Mammary epithelial cell (primary cell): ENCODE data around the gene TFDP1.

ENCODE experiments used
- EZH2 ChIP-seq: IDR thresholded peaks from 2 replicates; pipeline ENCODE4 v1.6.1; 2012; ENCODE audit warnings: low read length, inconsistent platforms, borderline replicate concordance
- TF ChIP-seq, protein P1 (sequence below), 2 donors: IDR thresholded peaks in 1 of 2; conservative IDR thresholded peaks in 1 of 2; 2 replicates each; pipeline ENCODE4 v1.5.1; 2011 to 2012; ENCODE audit warnings: inconsistent platforms in 2 of 2, low read length in 2 of 2, mild to moderate bottlenecking in 2 of 2, control low read depth in 1 of 2, low read depth in 1 of 2; ENCODE audit not compliant: insufficient read depth in 1 of 2; ENCODE audit errors: extremely low read depth in 1 of 2

DNA sequence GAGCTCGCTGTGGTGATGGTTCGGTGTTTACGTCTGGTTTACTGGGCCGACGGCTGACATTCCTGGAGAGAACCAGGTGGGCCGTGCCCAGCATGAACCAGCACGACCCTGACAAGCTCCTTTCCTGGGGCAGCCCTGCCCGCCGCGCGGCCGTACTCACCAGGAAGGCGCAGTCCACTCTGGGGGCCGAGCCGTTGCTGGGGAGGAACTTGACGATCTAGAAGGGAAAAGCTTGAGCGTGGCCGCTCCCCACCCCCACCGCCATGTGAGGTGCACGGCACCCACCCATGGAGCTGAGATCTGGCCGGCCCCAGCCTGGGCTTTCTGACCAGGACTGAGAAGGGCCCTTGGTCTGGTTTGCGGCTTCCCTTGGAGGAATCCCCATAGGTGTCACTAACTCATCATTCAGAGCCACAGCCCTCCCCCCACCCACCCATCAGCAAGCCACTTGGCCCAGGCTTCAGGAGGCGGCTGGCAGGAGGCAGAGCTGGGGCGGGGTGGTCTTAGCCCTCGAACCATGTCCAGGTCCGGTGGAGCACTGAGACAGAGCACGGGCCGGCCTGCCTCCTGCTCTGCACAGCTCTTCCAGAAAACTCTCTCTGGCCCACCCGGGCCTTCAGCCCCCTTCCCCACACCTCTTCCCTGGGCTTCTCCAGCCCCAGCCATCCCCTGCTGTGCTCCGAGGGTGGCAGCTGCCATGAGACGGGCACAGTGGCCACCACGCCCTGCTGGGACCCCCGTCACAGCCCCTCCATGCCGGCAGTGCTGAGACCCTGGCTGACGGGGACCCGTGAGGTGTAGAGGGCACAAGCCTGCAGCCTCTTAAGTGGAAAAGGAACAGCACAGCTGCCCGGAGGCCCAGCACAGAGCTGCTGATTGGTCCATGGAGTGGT is 67.2 kb downstream of the TFDP1 start:
- no peak for TF ChIP-seq EZH2
- TF ChIP-seq, protein P1, sequence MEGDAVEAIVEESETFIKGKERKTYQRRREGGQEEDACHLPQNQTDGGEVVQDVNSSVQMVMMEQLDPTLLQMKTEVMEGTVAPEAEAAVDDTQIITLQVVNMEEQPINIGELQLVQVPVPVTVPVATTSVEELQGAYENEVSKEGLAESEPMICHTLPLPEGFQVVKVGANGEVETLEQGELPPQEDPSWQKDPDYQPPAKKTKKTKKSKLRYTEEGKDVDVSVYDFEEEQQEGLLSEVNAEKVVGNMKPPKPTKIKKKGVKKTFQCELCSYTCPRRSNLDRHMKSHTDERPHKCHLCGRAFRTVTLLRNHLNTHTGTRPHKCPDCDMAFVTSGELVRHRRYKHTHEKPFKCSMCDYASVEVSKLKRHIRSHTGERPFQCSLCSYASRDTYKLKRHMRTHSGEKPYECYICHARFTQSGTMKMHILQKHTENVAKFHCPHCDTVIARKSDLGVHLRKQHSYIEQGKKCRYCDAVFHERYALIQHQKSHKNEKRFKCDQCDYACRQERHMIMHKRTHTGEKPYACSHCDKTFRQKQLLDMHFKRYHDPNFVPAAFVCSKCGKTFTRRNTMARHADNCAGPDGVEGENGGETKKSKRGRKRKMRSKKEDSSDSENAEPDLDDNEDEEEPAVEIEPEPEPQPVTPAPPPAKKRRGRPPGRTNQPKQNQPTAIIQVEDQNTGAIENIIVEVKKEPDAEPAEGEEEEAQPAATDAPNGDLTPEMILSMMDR (conservative IDR thresholded peaks at IDR 0.05 in 1 of 2, IDR thresholded peaks at IDR 0.05 in 1 of 2; ENCODE audit: extremely low read depth in 1 of 2, insufficient read depth in 1 of 2, low read depth in 1 of 2, low read length in 2 of 2): no peak
